ENCODE results near the gene RNASEH2A.

- TF ChIP-seq EP300 (IDR thresholded peaks at IDR 0.05; ENCODE audit: low read depth): no peak
- TF ChIP-seq CTCF (IDR thresholded peaks at IDR 0.05): no peak
These were observed 30.8 kb downstream of the RNASEH2A start for GRCh38 chr19:12837225-12837624.
